Activated effector memory CD4-positive, alpha-beta T cell treated with anti-CD3 and anti-CD28 coated beads, Interleukin-2, amount 50 U/mL, for 16 hours (primary cell): ENCODE data around the gene BAZ2B.

Experiments
- DNase-seq: peaks from one replicate; pipeline ENCODE4 v3.0.0-alpha.2; 2020

BAZ2B gene

DNA sequence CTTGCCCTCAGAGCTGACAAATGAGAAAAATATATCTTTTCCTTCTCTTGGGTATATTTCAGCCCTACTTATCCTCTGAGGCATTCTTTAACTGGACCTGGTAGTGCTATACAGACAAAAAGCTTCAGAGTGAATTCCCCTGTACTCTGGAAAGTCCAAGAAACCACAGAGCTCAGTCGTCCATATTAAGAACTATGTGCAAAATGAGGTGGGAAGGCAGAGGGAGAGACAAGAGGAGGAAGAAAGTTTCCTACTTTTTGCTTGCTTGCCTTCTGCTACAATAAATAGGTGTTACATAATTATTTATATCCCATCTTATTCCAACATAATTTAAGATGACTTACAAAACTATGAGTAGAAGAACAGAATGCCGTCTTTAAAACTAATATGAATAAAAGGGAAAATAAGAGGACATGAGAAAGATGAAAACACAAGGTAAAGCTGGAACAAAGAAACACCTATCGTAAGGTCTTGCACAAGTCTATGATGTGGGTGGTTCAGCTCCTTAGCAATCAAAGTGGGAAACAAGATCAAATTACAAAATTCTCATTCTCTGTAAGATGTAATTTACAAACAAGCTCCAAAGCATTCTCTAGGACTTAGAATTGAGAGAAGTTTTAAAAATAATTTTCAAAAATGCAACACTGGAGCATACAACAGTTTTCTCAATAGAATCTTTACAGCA, 97.9 kb downstream of the BAZ2B start:
- DNase-seq: no peak

DNA sequence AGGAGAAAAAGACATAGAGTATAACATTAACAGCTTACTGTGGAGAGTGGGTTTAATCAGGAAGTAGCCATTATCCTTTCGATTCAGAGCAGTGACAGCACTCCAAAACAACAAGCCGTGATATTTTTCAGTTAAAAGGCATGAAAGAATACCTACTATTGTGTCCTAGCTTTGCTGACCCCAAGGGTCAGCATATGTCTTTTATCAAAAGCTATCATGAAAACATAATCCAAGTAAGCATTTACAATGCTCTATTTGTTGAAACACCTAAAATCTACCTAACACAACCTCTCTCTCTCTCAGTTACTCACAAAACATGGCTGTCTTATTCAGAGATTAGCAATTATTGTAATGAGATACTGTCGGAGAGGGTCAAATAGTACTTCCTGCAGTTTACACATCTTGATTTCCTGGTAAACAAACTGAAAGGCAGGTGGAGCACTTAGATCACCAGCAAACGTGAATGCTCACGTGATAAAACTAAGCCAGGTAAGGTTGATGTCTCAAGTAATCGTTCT, 100.0 kb downstream of the BAZ2B start:
- no peak for DNase-seq

DNA sequence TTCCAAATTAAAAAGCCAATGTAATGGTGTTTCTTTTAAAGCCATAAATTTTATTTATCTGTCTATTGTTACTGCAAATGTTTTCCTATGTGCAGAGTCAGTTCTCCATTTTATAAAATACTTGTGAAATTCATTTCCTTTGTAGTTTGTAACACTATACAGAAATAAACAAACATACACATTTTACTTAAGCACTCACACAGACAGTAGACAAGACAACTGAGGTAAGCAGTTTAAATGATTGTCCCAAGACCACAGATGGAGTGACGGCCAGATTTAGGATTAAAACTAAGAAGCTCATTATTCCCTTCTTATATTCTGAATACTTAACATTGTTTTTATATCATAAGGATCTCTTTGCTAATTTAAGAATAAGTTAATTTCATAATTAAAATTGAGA, 100.9 kb downstream of the BAZ2B start:
- DNase-seq: no peak

DNA sequence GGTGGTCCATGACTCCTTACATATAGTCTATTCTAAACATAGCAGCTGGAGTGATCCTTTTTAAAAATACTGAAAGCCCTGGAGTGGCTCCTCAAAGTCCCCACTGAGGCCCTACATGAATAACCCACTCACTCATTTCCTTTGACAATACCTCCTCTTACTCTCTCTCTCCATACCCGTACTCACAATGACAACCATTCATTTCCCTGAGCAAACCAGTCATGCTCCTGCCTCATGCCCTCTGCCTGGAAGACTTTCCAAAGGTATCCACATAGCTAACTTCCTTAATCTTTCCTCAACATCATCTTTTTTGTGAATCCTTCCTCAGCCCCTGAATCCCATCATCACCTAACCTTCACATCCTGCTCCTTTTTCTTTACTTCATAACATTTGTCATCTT, 102.6 kb downstream of the BAZ2B start:
- DNase-seq: no peak

DNA sequence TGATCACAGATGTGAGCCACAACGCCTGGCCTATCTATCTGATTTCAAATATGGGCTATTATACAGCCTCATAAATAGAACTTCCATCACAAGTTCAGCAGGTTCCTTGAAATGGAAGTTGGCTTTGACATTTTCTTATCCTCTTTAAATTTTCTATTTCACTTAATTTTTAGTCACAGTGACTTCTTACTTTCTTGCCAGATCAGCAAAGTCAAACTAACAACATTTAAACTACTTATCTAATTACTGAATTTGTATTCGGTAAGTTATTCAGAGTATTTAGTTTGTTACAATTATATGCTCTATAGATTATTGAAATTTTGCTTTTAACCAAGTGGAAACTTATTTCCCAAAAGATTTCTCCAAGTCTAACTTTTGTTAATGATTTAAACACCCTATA, 108.2 kb downstream of the BAZ2B start:
- DNase-seq: no peak

DNA sequence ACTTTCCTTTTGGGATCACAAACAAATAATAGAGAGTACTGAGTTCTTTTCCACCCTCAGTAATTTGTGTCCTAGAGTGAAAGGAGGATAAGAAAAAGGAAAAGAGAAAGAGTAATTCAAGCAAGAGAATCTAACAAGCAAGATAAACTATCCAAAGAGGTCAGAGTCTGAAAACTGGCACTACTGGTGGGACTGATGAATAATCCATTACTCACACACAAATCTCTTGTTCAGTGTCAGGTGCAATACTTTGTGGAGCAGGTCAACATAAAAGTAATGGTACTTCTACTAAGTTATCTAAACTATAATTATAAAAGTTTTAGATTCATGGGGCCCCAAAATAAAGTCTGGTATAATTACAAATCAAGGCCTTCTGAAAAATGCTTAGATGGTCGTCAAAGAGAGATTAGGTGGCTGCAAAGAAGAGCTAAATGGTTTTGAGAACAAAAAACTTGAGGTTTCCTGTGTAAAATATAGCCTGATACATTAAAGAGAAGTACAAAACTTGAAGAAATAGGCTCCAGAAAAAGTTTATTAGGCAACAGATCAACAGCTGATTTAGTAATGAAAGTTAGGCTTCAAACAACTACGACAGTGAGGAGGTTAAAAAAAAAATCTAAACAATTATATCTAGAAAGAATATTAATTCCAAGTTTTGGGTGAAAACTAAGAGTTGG, 109.4 kb downstream of the BAZ2B start:
- DNase-seq: no peak

DNA sequence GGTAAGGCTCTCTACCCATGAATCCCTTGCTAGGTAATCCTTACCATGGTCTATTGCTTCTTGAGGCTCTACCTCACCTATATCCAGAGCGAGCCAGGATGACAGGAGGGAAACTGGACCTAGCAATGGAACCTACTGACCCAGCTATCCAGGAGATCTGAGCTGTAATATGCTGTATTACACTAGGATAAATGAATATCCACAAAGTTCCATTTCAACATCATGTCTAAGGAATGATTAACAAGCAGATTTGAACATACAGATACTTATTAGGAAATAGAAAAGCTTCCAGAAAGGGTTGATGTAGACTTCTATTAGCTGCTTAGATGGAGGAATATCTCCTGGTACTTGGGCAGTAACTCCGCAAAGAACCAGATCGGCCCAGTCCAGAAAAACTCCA, 110.1 kb downstream of the BAZ2B start:
- DNase-seq: no peak

DNA sequence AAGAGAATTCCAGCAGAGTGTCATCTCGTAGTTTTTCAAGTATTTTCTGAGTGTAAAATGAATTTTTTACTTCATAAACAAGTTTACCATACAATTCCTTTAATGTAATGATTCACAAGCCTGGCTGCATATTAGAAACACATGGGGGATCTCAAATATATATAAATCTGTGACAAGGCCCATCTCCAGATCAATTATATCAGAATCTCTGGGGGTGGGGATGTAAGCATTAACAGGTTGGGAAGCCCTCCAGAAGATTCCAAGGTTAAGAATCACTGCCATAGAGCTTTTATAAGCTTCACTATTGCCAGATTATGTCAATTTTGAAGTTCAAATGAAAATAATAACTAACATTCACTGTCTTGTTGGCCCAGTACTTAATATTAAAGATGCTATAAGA, 111.2 kb downstream of the BAZ2B start:
- no peak for DNase-seq

DNA sequence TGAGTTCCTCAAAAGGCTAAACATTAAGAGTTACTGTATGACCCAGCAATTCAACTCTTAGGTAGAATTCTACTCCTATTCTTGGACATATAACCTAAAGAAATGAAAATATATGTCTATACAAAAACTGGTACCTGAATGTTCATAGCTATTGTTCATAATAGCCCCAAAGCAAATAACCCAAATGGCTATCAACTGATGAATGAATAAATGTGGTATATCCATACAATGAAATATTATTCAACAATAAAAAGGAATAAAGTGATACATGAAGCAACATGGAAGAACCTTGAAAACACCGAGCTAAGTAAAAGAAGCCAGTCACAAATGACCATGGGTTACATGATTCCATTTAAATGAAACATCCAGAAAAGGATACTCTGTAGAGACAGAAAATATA, 114.6 kb downstream of the BAZ2B start:
- no peak for DNase-seq

DNA sequence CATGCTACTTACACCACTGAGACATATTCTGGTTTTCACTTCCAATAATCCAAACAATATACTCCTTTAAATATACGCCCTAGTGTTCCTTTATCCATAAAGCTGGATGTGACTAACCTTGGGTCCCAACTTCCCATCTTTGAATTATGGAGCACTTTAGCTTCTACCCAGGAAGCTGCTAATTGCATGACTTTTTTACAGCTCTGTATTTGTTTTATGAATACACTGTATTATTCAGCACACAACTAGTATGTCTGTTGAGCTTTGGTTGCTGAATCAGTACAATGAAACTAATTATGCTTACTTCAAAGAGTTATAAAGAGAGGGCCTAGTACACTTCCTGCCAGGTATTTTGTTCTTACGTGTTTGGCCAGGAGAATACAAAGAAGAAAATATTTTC, 118.5 kb downstream of the BAZ2B start:
- no peak for DNase-seq

DNA sequence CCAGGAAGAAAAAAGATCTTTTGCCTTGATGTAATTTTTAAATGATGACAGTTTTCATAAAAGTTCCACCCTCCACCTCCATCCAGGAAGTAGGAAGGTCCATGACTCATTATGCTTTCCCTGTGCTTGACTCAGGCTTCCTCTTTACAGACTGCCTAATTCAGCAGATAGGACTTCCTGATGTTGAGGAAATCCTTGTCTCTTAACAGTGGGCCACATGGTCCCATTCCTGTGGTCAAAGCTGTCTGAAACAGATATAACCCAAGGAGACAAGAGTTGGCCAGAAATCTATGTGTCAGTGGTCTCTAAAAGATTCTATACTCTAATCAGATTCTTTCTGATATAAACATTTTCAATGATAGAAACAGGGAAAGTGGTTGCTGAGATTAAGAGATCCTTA, 119.1 kb downstream of the BAZ2B start:
- no peak for DNase-seq

DNA sequence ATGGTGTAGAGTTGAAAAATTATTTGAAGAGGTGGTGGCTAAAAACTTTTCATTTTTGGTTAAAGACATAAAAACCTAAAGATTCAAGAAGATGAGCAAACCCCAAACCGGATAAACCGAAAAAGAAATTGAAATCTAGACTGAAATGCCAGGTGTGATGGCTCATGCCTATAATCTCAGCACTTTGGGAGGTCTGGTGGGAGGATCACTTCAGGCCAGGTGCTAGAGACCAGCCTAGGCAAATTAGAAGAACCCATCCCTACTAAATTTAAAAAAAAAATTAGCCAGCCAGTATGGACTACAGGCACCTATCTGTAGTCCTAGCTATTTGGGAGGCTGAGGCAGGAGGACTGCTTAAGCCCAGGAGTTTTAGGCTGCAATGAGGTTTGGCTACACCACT, 126.9 kb downstream of the BAZ2B start:
- DNase-seq: no peak

DNA sequence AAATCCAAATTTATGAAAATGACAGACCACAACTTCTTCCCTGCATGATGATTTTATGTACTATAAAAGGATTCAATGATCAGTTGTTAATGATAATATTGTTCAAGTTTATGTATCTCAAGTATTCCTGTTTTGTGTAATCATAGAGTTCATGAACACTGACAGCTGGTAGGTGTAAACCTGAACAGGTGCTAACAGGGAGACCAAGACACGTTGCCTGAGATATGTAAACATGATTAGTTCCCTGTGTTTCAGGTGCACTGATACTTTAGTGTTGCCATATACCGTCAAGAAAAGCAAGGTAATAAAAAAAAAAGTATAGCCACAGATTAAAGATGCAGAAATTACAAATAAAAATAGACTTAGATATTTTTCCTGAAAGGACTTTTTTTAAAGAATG, 131.8 kb downstream of the BAZ2B start:
- no peak for DNase-seq

DNA sequence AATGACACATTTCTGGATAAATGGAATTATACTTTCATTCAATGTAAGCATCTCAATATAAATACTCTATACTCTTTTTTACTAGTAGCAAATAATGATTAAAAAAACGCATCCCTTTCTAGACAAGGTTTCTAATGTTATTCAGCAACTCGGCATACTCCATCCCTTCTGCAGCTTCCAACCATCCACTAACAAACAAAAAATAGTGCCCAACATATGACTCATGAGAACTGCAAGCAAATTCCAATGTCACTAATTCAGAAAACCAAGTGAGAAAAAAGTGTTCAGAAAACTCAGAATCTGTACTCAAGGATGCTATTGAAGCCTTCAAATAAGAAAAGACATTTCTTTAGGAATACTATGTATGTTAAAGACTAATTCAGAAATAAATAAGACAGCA, 140.0 kb downstream of the BAZ2B start:
- DNase-seq: no peak

DNA sequence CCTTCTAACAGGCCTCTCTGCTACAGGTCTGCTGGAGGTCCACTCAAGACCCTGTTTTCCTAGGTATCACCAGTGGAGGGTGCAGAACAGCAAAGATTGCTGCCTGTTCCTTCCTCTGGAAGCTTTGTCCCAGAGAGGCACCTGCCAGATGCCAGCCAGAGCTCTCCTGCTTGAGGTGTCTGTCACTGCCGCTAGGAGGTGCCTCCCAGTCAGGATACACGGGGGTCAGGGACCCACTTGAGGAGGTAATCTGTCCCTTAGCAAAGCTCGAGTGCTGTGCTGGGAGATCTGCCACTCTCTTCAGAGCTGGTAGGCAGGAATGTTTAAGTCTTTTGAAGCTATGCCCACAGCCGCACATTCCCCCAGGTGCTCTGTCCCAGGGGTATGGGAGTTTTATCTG, 140.6 kb downstream of the BAZ2B start:
- DNase-seq: no peak

DNA sequence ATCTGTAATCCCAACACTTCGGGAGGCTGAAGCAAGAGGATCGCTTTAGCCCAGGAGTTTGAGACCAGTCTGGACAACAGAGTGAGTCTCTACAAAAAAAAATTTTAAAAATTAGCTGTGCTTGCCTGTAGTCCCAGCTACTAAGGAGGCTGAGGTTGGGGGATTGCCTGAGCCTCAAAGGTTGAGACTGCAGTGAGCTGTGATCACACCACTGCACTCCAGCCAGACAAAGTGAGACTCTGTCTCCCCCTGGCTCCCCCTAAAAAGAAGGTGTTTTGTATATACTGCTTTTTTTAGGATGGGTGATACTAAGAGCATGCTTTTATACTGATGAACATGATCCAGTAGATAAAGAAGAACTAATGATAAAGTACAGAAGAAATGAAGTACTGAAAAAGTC, 145.0 kb downstream of the BAZ2B start:
- no peak for DNase-seq

DNA sequence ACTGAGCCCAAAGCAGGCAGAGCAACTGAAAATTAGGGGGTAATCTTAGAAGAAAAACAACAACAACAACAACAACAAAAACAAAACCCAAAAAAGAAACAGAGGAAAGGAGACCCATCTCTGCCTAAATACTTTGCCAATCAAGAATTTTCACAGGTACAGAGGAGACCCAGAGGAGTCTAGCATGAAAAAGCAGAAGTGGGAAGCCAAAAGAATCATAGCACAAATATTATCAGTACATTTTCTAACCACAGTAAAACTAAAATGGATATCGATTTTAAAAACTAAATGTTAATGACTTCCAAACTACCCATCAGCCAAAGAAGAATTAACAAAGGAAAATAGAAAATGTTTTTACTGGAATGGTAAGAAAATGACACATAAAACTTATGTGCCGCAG, 148.1 kb downstream of the BAZ2B start:
- no peak for DNase-seq

DNA sequence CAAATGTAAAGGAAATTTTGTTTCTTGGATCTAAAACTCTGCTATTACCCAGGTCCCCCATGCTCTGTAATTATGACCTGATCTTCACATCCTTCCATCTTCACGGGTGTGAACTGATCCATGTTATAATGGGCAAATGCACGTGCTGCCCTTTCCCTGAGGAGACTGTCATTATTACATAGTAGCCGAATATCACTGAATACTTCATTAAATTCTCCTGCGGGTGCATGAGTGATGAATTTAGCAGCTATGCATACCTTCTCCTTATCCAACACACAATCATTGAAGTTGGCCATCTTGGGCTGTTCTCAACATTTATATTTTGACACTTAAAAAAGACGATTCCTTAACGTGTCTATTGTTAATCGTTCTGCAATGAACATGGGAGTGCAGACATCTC, 153.4 kb downstream of the BAZ2B start:
- no peak for DNase-seq

DNA sequence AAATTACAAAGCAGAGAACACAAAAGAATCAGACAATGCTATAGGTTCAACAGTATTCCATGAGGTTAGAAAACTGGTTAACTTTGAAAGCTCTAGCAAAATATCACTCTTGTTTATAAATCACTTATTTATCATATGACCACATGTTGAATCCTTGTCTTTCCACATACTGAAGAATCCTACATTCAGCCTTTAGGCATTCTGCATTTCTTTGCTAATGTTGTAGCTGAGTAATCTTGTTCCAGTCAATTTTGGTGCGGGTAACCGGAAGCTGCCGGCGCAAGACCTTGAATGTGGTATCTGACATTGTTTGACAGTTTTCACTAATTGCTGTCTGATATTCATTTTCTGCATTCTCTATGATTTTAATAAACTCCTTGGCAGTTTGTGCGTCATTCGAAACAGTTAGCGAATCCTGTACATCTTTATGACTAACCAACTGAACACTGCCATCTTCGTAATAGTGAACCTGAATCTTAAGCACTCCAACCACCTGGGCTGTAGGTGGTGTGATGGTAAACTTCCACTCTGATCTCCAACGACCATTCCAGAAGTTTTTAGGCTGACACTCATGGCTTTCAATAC, 154.1 kb downstream of the BAZ2B start:
- DNase-seq: no peak

DNA sequence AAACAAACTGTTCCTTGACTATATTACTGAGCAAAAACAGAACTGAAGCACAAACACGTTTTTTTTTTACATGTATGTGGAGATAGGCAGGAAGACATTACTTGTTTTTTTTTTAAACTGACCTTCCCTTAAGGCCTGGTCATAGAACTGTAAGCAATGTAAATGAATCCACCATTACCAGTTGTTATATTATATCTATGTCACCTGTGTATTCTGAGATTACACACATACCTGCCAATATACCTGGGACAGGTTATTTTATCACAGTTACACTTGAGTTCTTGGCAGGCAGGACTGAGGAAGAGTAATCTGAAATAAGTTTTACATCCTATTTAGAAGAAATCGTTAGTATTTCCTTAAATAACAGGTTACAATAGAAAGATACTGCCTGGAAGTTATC, 155.3 kb downstream of the BAZ2B start:
- DNase-seq: no peak

DNA sequence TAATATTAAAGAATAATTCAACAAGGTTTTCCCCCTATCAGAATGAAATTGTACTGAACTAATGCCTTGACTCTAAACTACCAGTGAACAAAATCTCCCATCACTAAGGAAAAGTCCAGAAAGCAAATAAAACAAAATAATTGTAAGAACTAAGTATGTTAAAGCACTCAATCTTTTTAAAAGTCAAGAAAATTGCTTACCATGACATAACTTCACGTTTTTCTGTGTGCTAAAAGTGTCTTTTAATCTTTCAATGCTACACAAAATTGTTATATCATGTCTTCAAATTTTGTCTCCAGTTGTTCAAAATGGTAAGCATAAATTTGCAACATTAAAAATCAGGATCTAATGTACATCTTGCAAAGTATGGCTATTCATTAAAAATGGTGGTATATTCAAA, 156.1 kb downstream of the BAZ2B start:
- no peak for DNase-seq

DNA sequence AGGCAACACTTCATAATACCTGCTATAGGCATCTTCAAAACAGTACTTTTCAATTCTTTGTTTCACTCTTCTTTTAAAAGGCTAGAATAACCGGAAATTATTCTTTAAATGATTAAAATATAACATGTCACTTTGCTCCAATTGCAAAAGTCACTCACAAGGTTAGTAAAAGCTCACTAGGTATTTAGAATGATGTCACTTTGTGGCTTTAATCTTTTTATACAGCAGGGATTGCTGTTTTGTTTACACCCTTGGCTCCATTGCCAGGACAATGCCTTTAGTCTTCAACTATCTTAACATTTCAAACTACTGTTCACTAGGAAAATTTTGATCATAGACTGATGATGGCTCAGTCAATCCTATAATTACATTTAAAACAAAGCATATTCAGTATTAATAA, 157.1 kb downstream of the BAZ2B start:
- DNase-seq: no peak

DNA sequence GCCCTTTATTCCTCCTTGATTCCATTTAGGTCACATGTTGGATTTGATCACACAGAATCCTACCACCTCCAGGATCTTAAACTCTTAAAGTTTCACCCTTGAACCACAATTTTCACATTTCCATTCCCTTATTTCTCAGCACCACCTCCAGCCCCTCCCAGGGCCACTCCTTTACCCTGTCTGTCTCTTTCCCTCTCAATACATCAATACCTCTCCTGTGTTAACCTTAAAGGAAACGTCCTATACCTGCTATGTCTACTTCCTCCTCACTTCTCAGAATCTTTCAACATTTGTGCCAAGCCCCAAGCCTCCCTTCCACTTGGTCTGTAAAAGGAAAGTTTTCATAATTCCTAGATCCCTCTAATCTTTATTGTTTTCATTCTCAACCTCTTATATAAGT, 158.8 kb downstream of the BAZ2B start:
- no peak for DNase-seq
